ENCODE results near the gene MEGF11.
"Not testable (repeated sequence)": the region's sequence is repeated elsewhere in the genome, so short reads cannot be mapped to it uniquely, and the experiment has no call there.

DNA sequence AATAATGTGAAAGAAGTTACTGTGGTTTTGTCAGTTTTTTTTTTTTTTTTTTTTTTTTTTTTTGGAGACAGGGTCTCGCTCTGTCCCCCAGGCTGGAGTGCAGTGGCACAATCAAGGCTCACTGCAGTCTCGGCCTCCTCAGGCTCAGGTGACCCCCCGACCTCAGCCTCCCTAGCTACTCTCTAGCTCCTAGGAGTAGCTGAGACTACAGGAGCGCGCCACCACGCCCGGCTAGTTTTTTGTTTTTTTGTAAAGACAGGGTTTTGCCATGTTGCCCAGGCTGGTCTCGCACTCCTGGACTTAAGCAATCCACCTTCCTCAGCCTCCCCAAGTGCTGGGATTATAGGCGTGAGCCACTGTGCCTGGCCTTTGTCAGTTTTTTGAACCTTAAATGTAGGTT, 381.7 kb downstream of the MEGF11 start:
- TF ChIP-seq, protein P1, sequence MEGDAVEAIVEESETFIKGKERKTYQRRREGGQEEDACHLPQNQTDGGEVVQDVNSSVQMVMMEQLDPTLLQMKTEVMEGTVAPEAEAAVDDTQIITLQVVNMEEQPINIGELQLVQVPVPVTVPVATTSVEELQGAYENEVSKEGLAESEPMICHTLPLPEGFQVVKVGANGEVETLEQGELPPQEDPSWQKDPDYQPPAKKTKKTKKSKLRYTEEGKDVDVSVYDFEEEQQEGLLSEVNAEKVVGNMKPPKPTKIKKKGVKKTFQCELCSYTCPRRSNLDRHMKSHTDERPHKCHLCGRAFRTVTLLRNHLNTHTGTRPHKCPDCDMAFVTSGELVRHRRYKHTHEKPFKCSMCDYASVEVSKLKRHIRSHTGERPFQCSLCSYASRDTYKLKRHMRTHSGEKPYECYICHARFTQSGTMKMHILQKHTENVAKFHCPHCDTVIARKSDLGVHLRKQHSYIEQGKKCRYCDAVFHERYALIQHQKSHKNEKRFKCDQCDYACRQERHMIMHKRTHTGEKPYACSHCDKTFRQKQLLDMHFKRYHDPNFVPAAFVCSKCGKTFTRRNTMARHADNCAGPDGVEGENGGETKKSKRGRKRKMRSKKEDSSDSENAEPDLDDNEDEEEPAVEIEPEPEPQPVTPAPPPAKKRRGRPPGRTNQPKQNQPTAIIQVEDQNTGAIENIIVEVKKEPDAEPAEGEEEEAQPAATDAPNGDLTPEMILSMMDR (IDR thresholded peaks at IDR 0.05), result not testable (repeated sequence)
- not testable (repeated sequence) for TF ChIP-seq EP300, POLR2A, POLR2AphosphoS5 (IDR thresholded peaks at IDR 0.05)
